NCI-H1092 treated with DMSO at 0.1 percent for 48 hours (cell line): ENCODE measurements around the gene OR52D1.

ENCODE experiments used
- DNase-seq: peaks from one replicate; lab custom pipeline; 2025; lab: John Stamatoyannopoulos, UW

OR52D1 gene

DNA sequence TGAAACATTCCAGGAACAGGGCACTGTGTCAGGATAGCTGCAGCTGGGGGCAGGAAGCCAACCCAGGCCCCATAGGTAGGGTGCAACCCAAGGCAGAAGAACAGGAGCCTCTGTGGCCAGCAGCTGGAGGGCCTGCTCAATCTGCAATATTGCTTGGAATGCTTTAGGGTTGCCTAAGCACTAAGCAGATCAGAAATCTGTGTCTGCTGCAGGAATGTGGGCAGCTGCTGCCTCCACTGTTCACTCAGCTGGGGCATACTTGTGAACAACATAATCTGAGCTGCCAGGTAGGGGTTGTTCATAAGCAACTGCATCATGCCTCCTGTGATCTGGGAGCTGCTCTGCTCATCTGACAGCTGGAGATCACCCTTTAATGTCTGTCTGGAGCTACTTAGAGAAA, 26.4 kb downstream of the OR52D1 start:
- DNase-seq, result no peak

DNA sequence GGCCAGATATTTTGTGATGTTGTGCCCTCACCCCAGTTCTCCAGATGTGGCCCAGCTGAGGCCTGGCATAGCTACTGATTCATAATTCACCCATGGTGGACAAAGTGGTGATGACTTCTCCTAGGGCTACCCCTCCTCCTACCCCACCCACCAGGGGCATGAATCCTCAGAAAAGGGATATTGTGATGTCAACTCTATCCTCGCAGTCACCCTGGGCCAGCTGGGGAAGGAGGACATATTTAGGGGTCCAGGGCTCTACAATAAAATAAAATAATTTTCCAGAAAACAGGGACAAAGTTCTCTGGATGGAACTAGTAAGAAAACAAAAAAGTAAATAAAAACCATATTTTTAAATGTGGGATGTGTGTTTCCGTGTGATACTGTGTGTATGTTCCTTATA, 28.1 kb downstream of the OR52D1 start, which contains the start of gene UBQLNL:
UBQLNL (minus strand) TSS at position 101 of the 400 bp plus-strand sequence. CDS start 258 bp downstream, outside the sequence.
- DNase-seq, result no peak

DNA sequence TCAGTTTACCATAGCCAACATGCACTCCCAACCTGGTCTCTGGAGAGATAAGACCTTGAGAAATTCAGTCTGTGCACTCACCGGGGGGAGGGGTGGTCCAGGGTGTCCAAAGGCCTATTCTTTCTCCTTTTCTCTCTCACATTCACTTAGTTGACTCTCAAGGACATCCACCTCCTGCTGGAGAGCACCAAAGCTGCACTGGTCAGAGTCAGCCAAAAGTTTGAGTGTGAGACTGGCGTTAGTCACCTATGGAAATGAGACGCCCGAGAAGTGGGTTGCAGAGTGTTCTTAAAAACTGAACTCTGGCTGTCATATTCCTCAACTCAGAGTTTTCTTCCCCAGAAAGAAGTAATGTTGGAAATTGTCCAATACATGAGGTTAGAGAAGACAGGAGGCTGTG, 33.1 kb downstream of the OR52D1 start:
- no peak for DNase-seq

DNA sequence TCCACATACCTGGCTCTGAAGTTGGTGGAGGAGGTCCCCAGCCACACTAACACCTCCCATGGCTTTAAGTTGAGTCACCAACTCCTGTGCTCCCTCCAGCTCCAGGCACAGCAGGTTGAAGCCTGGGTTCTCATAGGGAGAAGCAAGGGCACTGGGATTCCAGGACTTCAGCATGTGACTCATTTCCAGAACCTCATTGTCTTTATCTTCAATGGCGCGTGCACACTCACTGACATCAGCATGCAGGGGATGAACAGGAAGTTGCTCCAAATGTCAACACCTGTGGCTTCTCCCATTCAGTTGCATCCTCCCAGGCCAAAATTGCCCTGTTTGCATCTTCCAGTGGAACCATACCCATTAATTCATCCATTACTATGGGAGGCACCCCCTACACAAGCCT, 33.8 kb downstream of the OR52D1 start:
- DNase-seq, result no peak

DNA sequence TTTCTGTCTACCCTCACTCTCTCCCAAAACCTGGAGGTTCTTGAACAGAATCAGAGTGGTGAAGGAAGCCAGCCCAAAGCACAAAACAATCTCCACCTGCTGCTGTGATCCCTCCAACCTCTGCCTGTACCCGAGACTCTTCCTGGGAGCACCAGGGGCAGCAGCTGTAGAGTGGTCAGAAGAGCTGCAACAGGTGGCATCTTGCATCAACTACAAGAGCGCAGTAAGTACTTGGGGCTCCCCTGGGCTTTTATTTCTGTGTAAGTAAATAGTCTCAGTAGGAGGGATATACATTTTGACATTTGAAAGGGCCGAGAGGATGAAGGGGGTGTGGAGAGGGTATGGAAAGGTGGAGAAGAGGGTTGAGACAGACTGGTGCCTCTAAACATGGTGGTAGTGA, 36.3 kb downstream of the OR52D1 start:
- no peak for DNase-seq

DNA sequence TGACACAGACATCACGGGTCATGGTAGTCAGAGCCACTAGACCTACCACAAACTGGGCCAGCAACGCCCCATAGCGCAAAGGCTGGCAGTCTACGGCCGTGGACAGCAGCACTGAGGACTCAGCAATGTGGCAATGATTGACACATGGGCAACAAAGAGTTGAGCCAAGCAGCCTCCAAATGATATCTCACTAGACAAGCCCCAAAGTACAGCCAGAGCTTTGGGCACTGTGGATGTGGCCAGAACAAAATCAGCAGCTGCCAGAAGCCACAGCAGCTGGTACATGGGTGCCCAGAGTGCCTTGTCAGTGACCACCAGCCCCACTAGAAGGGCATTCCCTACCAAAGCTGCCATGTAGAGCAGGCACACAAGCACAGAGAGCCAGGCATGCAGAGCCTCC, 39.2 kb downstream of the OR52D1 start:
- no peak for DNase-seq

DNA sequence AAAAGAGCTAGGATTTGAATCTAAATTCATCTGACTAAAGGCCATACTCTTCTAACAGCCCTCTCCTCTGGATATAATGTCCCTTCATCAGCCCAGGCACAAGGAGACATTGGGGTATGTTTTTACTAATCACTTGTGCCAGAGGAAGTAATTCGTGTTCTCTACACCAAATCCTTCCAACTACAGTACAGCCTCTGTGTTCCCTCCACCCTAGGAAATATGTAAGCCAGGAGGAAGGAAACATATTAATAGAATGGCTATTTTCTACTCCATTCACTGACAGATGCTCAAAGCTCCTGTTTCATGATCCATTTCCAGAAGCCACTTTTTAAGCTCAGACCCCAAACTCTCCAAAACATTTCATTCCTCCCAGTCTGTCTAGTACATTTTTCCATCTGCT, 40.0 kb downstream of the OR52D1 start:
- DNase-seq, result no peak

DNA sequence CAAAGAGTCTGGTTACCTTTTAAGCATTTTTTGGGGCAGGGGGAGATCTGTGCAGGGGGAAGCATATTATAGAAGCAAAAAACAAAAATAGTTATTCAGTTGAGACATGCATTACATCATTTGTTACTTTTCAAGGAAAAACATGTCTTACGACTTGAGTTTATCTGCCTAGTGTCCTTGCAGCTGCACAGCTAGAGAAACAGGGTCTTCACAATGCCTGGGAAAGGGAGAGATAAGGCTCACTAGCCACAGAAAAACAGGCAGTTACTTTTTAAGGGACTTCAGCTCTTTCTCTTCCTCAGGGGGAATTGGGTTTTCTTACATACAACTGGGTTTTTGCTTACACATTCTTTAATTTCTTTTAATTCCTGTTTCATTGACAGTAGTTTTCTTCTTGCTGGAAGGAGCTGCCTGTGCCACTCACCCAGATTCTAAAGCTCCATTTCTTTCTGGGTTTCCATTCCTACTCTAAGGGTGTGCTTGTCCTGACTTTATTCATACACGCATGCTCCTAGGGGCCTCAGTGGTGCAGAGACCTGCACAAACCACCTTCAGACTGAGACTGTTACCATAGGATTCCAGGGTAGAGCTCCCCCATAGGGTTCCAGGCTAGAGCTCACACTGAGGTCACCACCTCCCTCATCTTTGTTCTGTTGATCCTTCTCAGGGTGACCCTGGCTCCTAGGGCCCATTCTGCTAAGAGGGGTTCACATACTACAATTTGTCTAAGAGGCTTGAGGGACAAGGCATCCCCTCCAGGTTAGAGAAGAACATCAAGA, 42.8 kb downstream of the OR52D1 start:
- no peak for DNase-seq

DNA sequence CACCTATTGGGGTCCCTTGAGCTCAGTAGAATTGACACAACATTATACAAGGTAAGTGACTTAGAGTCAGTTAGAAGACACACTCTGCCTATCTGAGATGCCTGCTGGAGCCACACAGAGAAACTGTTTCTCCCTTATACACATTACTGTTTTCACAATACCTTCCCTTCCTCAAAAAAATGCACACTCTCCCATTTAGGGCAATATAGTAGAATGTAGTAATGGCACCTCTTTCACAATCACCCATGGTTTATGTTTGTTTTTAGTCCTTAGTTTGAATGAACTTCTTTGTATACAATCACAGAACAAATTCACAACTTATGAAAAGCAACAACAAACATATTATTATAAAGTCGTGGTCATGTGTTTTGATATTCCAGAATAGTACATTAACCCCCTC, 45.6 kb downstream of the OR52D1 start:
- DNase-seq, result no peak

DNA sequence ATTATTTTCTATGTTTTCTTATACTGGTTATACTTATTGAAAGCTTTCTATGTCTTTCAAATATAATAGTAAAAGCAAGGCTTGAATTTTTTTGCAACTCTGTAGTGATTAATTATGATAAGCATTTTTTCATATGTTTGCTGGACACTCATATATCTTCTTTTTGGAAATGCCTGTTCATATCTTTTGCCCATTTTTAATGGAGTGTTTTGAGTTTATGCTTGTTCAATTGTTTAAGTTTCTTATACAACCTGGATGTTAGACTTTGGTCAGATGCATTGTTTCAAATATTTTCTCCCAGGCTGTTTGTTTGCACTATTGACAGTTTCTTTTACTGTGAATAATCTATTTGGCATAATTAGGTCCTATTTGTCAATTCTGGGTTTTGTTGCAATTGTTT, 48.0 kb downstream of the OR52D1 start:
- no peak for DNase-seq
